CD14-positive monocyte (primary cell): ENCODE results near the gene CELF4. TPM values are rescaled to one million over a fixed set of nuclear protein-coding genes. Genes with fewer than 3 reads are reported as not detected.

Experiments used
- DNase-seq, 3 donors: peaks; one replicate each; pipeline ENCODE4 v3.0.0-alpha.2; 2011 to 2022
- H2AFZ ChIP-seq: 2 replicates; pipeline ENCODE4 v1.6.0; 2012; ENCODE audit warnings: mild to moderate bottlenecking, low read depth, low read length, inconsistent platforms; ENCODE audit not compliant: insufficient read depth, poor library complexity, severe bottlenecking
- H3K27ac ChIP-seq, 2 donors: 1 replicate in 1 of 2; 2 replicates in 1 of 2; pipeline ENCODE4 v1.5.1; 2012 to 2013; ENCODE audit warnings: low read length in 2 of 2, control low read depth in 1 of 2, inconsistent platforms in 1 of 2, low read depth in 1 of 2, mild to moderate bottlenecking in 1 of 2
- H3K27me3 ChIP-seq, 2 donors: one replicate each; pipeline versions ENCODE4 v1.6.0 to v1.6.1; 2011 to 2013; ENCODE audit warnings: low read length in 2 of 2; ENCODE audit not compliant: control insufficient read depth in 2 of 2, insufficient read depth in 2 of 2
- H3K36me3 ChIP-seq, 2 donors: replicated peaks in 1 of 2; 1 replicate in 1 of 2; 2 replicates in 1 of 2; pipeline versions ENCODE4 v1.5.1 to v1.6.1; 2012 to 2013; ENCODE audit warnings: low read length in 2 of 2, control low read depth in 1 of 2, inconsistent platforms in 1 of 2, mild to moderate bottlenecking in 1 of 2; ENCODE audit not compliant: insufficient read depth in 2 of 2, control insufficient read depth in 1 of 2
- H3K4me1 ChIP-seq, 2 donors: 1 replicate in 1 of 2; 2 replicates in 1 of 2; pipeline versions ENCODE4 v1.5.1 to v1.6.1; 2012 to 2013; ENCODE audit warnings: low read length in 2 of 2, control low read depth in 1 of 2, inconsistent platforms in 1 of 2, mild to moderate bottlenecking in 1 of 2, moderate library complexity in 1 of 2; ENCODE audit not compliant: insufficient read depth in 2 of 2, control insufficient read depth in 1 of 2
- H3K4me2 ChIP-seq: replicated peaks from 2 replicates; pipeline ENCODE3; 2012; ENCODE audit warnings: low read length, moderate library complexity, mild to moderate bottlenecking; ENCODE audit not compliant: poor library complexity, severe bottlenecking; ENCODE audit errors: extremely low read depth
- H3K4me3 ChIP-seq, 3 experiments: fragments of 200-600 bp in 1 of 3; sonication (generic) in 1 of 3; replicated peaks in 1 of 3; 1 replicate in 2 of 3; 2 replicates in 1 of 3; pipeline ENCODE4 v1.5.1; 2011 to 2013; ENCODE audit warnings: low read length in 3 of 3, mild to moderate bottlenecking in 3 of 3, control low read depth in 2 of 3, low read depth in 2 of 3, inconsistent platforms in 1 of 3, moderate library complexity in 1 of 3
- H3K79me2 ChIP-seq: 2 replicates; pipeline ENCODE4 v1.6.0; 2012; ENCODE audit warnings: mild to moderate bottlenecking, control low read depth, inconsistent platforms, low read length, moderate library complexity; ENCODE audit not compliant: insufficient read depth
- H3K9ac ChIP-seq: 2 replicates; pipeline ENCODE4 v1.6.0; 2017; ENCODE audit warnings: low read length, mild to moderate bottlenecking; ENCODE audit not compliant: insufficient read depth, poor library complexity, severe bottlenecking
- H3K9me3 ChIP-seq, 2 donors: replicated peaks in 1 of 2; 1 replicate in 1 of 2; 2 replicates in 1 of 2; pipeline versions ENCODE4 v1.5.1 to v1.6.1; 2012 to 2013; ENCODE audit warnings: low read length in 2 of 2, control low read depth in 1 of 2; ENCODE audit not compliant: control insufficient read depth in 1 of 2, insufficient read depth in 1 of 2
- H4K20me1 ChIP-seq: 2 replicates; pipeline ENCODE4 v1.6.0; 2012; ENCODE audit warnings: mild to moderate bottlenecking, low read length, control low read depth, moderate library complexity; ENCODE audit not compliant: insufficient read depth
- H3K27ac Mint-ChIP-seq, 7 donors: one replicate each; pipeline ENCODE4 v1.8.0; 2020; ENCODE audit warnings: mild to moderate bottlenecking in 7 of 7, mixed read lengths in 7 of 7, moderate library complexity in 6 of 7, inconsistent platforms in 2 of 7
- H3K27me3 Mint-ChIP-seq, 3 donors: one replicate each; pipeline ENCODE4 v1.8.0; 2021 to 2022; ENCODE audit warnings: low read depth in 3 of 3, mild to moderate bottlenecking in 3 of 3, mixed read lengths in 3 of 3, moderate library complexity in 3 of 3, inconsistent platforms in 1 of 3
- H3K36me3 Mint-ChIP-seq, 2 donors: one replicate each; pipeline ENCODE4 v1.8.0; 2020; ENCODE audit warnings: mixed read lengths in 2 of 2, inconsistent platforms in 1 of 2, mild to moderate bottlenecking in 1 of 2
- H3K4me1 Mint-ChIP-seq: one replicate; pipeline ENCODE4 v1.8.0; 2020; ENCODE audit warnings: mild to moderate bottlenecking, mixed read lengths
- H3K4me3 Mint-ChIP-seq, 2 donors: one replicate each; pipeline ENCODE4 v1.8.0; 2020; ENCODE audit warnings: mild to moderate bottlenecking in 2 of 2, mixed read lengths in 2 of 2, moderate library complexity in 1 of 2
- H3K9me3 Mint-ChIP-seq, 7 donors: one replicate each; pipeline ENCODE4 v1.8.0; 2020 to 2022; ENCODE audit warnings: mixed read lengths in 7 of 7, mild to moderate bottlenecking in 6 of 7, moderate library complexity in 6 of 7, inconsistent platforms in 2 of 7
- WGBS: methylation state at CpG from one replicate; pipeline ENCODE4 v1.1.5; 2013; ENCODE audit warnings: missing lambda C conversion rate; ENCODE audit not compliant: insufficient coverage; 5-methylcytosine and 5-hydroxymethylcytosine counted together
- intact Hi-C, 2 donors: fragments of 100-400 bp; cut with micrococcal nuclease; formaldehyde crosslinking; loops; one replicate each; pipeline versions ENCODE4 v1.15.0 to v1.15.1; 2023
- polyA plus RNA-seq, 3 donors: library from polyadenylated mRNA; depleted of rRNA in 1 of 3; unstranded in 2 of 3; stranded (reverse) in 1 of 3; fragments of 300-500 nt in 2 of 3; fragments of >200 nt in 1 of 3; fragmentation: Illumina TruSeq in 2 of 3; gene quantifications; 1 replicate in 2 of 3; 2 replicates in 1 of 3; pipeline ENCODE4 v1.2.3, GENCODE V29; 2012 to 2021
- TF ChIP-seq, protein P1 (sequence below): fragments of 200-600 bp; IDR thresholded peaks from one replicate; pipeline ENCODE4 v1.8.0; 2022; ENCODE audit warnings: antibody characterized with exemption, mild to moderate bottlenecking

CELF4 gene
- polyA plus RNA-seq, 3 donors: not detected

- Histone ChIP-seq H3K9ac (no peak overlapping the region), H2AFZ (no peak overlapping the region), H3K27ac (no peak overlapping the region), H3K4me3 (no peak overlapping the region), H3K79me2 (no peaks in the 10 kb centered on the region), H3K4me2 (no peak overlapping the region), H3K27me3 (peaks cover 23 to 45% of the 10 kb centered on the region in 2 donors), H3K4me1 (no peaks in the 10 kb centered on the region), H3K36me3 (no peaks in the 10 kb centered on the region), H3K9me3 (peaks cover 0 to 5% of the 10 kb centered on the region in 2 donors), H4K20me1 (no peaks in the 10 kb centered on the region)
- Mint-ChIP-seq H3K36me3 (no peaks in the 10 kb centered on the region), H3K9me3 (peaks cover 0 to 7% (median 3%) of the 10 kb centered on the region in 7 donors), H3K27ac (no peak overlapping the region), H3K4me1 (peaks cover 3% of the 10 kb centered on the region), H3K27me3 (peaks cover 43 to 57% (median 49%) of the 10 kb centered on the region in 3 donors), H3K4me3 (no peak overlapping the region)
- intact Hi-C loops: no loop called here
- WGBS: 44% methylated on average over 1 of the region's 3 CpGs
- DNase-seq: no peak
- TF ChIP-seq, protein P1, sequence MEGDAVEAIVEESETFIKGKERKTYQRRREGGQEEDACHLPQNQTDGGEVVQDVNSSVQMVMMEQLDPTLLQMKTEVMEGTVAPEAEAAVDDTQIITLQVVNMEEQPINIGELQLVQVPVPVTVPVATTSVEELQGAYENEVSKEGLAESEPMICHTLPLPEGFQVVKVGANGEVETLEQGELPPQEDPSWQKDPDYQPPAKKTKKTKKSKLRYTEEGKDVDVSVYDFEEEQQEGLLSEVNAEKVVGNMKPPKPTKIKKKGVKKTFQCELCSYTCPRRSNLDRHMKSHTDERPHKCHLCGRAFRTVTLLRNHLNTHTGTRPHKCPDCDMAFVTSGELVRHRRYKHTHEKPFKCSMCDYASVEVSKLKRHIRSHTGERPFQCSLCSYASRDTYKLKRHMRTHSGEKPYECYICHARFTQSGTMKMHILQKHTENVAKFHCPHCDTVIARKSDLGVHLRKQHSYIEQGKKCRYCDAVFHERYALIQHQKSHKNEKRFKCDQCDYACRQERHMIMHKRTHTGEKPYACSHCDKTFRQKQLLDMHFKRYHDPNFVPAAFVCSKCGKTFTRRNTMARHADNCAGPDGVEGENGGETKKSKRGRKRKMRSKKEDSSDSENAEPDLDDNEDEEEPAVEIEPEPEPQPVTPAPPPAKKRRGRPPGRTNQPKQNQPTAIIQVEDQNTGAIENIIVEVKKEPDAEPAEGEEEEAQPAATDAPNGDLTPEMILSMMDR: no peak
These were observed 83.2 kb downstream of the CELF4 start for GRCh38 chr18:37482433-37482832.

DNA sequence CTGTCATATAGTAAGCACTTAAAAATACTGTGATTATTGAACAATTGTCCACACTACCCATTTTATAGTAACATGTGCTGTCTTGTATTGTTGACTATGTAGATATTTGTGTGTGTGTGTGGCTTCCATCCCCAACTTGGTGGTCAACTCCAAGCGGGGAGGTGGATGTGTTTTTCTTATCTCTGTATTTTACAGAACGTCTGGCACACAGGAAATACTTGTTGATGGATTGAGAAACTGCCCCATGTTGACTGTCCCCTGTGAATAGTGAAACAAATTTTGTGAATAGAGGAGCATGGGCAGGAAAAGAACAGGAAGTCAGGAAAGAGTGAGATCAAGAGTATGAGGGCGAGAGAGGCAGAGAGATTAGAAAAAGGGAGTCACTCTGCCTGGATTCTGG lies 83.6 kb downstream of the CELF4 start:
- H3K27me3 ChIP-seq: peaks cover 23 to 40% of the 10 kb centered on the region in 2 donors
- TF ChIP-seq, protein P1: no peak
- H2AFZ ChIP-seq: no peak overlapping the region
- peaks cover 0 to 5% of the 10 kb centered on the region in 2 donors for H3K9me3 ChIP-seq
- no peaks in the 10 kb centered on the region for H3K36me3 ChIP-seq
- H3K4me1 ChIP-seq: no peaks in the 10 kb centered on the region
- Mint-ChIP-seq H3K27me3 (peaks cover 39 to 53% (median 46%) of the 10 kb centered on the region in 3 donors), H3K27ac (no peak overlapping the region), H3K4me1 (peaks cover 3% of the 10 kb centered on the region), H3K4me3 (no peak overlapping the region), H3K9me3 (peaks cover 0 to 7% (median 2%) of the 10 kb centered on the region in 7 donors), H3K36me3 (no peaks in the 10 kb centered on the region)
- intact Hi-C loops: no loop called here
- H3K4me2 ChIP-seq: no peak overlapping the region
- H3K79me2 ChIP-seq: no peaks in the 10 kb centered on the region
- no peak for DNase-seq
- no peak overlapping the region for H3K27ac ChIP-seq
- no peak overlapping the region for H3K4me3 ChIP-seq
- H3K9ac ChIP-seq: no peak overlapping the region
- no CpG with 5 or more reads among the region's 3 CpGs for WGBS
- no peaks in the 10 kb centered on the region for H4K20me1 ChIP-seq
